ENCODE data around the gene KCNJ12.
"Not testable (repeated sequence)": the region's sequence is repeated elsewhere in the genome, so short reads cannot be mapped to it uniquely, and the experiment has no call there.

KCNJ12 gene

DNA sequence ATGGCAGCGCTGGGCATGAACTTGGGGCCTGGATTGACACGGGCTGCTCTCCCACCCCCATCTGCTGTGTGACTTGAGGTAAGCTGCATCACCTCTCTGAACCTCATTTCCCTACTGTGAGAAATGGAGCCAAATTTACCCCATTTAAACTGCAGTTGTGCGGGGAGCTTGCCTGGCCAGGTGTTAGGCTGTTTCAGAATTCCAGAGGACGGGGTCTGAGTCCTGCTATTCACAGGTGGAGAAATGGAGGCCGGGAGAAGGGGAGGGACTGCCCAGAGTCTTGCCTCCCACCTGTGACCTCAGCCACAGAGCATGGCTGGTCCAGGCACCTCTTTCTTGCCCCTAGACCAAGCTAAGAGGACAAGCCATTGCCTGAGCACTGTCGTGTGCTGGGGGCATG lies 12.8 kb downstream of the KCNJ12 start:
- no peak for TF ChIP-seq POLR2AphosphoS5 (IDR thresholded peaks at IDR 0.05; ENCODE audit: low read depth, low read length)
- TF ChIP-seq PAX5 (IDR thresholded peaks at IDR 0.05; ENCODE audit: insufficient read depth, low read length, severe bottlenecking): no peak
- TF ChIP-seq POLR2A (IDR thresholded peaks at IDR 0.05; ENCODE audit: low read depth, low read length): no peak
- TF ChIP-seq TAF1 (IDR thresholded peaks at IDR 0.05; ENCODE audit: low read depth, low read length): no peak
- TF ChIP-seq SPI1 (IDR thresholded peaks at IDR 0.05; ENCODE audit: low read depth, low read length): no peak
- TF ChIP-seq POU2F2 (IDR thresholded peaks at IDR 0.05; ENCODE audit: low read depth, low read length): no peak
- DNase-seq (ENCODE audit: insufficient read length, low spot score) (no peak), FAIRE-seq (no peak)

DNA sequence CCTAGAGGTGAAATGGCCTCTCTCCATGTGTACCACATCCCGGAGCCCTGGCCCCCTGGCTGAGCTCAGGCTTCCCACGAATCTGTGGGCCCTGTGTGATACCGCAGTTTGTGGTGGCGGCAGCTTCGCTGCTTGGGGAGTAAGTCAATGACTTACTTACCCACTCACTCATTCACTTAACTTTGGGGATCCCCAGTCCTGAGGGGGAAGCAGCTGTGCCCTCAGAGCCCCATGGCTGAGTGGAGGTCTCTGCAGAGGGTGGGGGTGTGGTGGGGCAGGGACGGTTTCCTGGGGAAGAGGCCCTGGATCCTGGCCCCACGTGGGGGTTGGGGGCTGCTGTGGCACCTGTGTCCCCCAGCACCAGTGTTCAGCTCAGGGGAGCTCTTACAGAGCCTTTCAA lies 13.2 kb downstream of the KCNJ12 start:
- FAIRE-seq (no peak), DNase-seq (ENCODE audit: insufficient read length, low spot score) (no peak)
- TF ChIP-seq TAF1 (IDR thresholded peaks at IDR 0.05; ENCODE audit: low read depth, low read length) (no peak), SPI1 (IDR thresholded peaks at IDR 0.05; ENCODE audit: low read depth, low read length) (no peak), POLR2A (IDR thresholded peaks at IDR 0.05; ENCODE audit: low read depth, low read length) (no peak), POLR2AphosphoS5 (IDR thresholded peaks at IDR 0.05; ENCODE audit: low read depth, low read length) (no peak), PAX5 (IDR thresholded peaks at IDR 0.05; ENCODE audit: insufficient read depth, low read length, severe bottlenecking) (no peak), POU2F2 (IDR thresholded peaks at IDR 0.05; ENCODE audit: low read depth, low read length) (no peak)

DNA sequence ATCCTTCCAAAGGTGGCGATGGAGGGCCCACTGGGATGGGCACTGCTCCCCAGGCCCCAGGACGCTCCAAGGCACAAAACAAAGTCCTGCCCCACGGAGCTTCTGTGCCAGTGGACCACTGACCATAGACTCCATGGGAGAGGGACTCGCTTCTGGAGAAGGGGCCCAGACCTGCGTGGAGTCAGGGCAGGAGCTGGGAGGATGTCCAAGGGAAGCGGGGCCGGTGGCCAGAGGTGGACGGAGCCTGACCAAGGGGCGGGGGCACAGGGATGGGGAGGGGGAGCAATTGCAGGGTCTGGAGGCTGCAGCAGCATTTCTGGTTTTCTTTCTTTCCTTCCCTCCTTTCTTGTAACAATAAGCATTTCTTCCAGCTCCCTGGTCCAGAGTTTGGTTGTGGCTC lies 14.1 kb downstream of the KCNJ12 start:
- TF ChIP-seq POLR2AphosphoS5 (IDR thresholded peaks at IDR 0.05; ENCODE audit: low read depth, low read length) (no peak), SPI1 (IDR thresholded peaks at IDR 0.05; ENCODE audit: low read depth, low read length) (no peak)
- DNase-seq (ENCODE audit: insufficient read length, low spot score) (no peak), FAIRE-seq (no peak)

DNA sequence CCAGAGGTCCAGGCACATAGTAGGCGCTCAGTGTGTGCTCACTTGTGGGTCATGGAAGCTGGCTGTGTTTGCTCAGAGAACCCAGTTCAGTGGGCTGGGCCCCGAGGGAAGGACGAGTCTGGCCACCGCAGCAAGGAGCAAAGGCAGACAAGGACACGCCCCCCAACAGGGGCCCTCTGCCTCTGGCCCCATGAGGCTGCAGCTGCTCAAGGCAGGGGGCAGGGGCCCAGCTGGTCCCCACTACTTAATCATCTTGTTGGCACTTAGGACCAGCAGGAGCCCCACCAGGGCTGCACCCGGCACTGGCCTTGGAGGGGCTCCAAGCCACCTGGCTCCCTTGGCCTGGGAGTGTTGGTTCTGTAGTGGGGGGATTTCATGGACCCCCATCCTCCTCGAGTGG lies 16.1 kb downstream of the KCNJ12 start:
- FAIRE-seq (no peak), DNase-seq (ENCODE audit: insufficient read length, low spot score) (no peak)
- TF ChIP-seq SPI1 (IDR thresholded peaks at IDR 0.05; ENCODE audit: low read depth, low read length): no peak
- TF ChIP-seq PAX5 (IDR thresholded peaks at IDR 0.05; ENCODE audit: insufficient read depth, low read length, severe bottlenecking): no peak
- no peak for TF ChIP-seq TAF1 (IDR thresholded peaks at IDR 0.05; ENCODE audit: low read depth, low read length)
- no peak for TF ChIP-seq POU2F2 (IDR thresholded peaks at IDR 0.05; ENCODE audit: low read depth, low read length)
- TF ChIP-seq POLR2A (IDR thresholded peaks at IDR 0.05; ENCODE audit: low read depth, low read length): no peak
- TF ChIP-seq POLR2AphosphoS5 (IDR thresholded peaks at IDR 0.05; ENCODE audit: low read depth, low read length): no peak

DNA sequence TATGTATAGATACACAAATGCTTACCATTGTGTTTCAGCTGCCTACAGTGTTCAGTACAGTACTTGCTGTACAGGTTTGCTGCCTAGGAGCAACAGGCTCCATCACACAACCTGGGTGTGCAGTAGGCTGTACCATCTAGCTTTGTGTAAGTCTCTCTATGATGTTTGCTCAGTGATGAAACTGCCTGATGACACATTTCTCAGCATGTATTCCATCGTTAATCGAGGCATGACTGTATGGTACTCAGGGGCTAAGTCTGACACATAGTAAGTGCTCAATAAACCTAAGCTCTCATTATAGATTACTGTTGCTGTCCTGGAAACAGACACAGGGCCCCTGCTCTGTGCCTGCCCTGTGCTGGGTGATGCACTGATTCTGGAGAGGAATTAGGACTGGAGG lies 18.1 kb downstream of the KCNJ12 start:
- DNase-seq (ENCODE audit: insufficient read length, low spot score) (no peak), FAIRE-seq (no peak)
- TF ChIP-seq PAX5 (IDR thresholded peaks at IDR 0.05; ENCODE audit: insufficient read depth, low read length, severe bottlenecking) (no peak), TAF1 (IDR thresholded peaks at IDR 0.05; ENCODE audit: low read depth, low read length) (no peak), POLR2A (IDR thresholded peaks at IDR 0.05; ENCODE audit: low read depth, low read length) (no peak), POU2F2 (IDR thresholded peaks at IDR 0.05; ENCODE audit: low read depth, low read length) (no peak), SPI1 (IDR thresholded peaks at IDR 0.05; ENCODE audit: low read depth, low read length) (no peak), POLR2AphosphoS5 (IDR thresholded peaks at IDR 0.05; ENCODE audit: low read depth, low read length) (no peak)

DNA sequence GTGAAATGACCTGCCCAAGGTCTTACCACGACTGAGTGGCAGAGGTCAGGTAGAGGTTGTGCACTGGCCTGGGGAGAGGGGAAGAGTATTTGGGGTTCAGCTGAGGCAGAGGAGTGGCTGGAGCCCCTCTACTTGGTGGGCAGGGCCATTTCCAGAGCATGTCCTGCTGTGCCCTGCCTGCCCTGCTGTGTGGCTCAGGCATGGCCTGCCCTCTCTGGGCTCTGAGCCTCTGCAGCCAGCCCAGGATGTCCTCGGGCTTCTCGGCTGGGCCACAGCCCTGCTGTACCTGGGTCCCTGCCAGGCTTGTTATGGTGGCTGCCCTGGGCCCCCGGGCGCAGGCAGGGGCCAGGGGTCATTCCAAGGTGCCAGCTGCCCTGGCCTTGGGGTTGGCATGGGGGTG lies 19.6 kb downstream of the KCNJ12 start:
- FAIRE-seq (no peak), DNase-seq (ENCODE audit: insufficient read length, low spot score) (no peak)
- no peak for TF ChIP-seq PAX5 (IDR thresholded peaks at IDR 0.05; ENCODE audit: insufficient read depth, low read length, severe bottlenecking)
- TF ChIP-seq POLR2A (IDR thresholded peaks at IDR 0.05; ENCODE audit: low read depth, low read length): no peak
- TF ChIP-seq SPI1 (IDR thresholded peaks at IDR 0.05; ENCODE audit: low read depth, low read length): no peak
- TF ChIP-seq POU2F2 (IDR thresholded peaks at IDR 0.05; ENCODE audit: low read depth, low read length): no peak
- TF ChIP-seq POLR2AphosphoS5 (IDR thresholded peaks at IDR 0.05; ENCODE audit: low read depth, low read length): no peak
- no peak for TF ChIP-seq TAF1 (IDR thresholded peaks at IDR 0.05; ENCODE audit: low read depth, low read length)

DNA sequence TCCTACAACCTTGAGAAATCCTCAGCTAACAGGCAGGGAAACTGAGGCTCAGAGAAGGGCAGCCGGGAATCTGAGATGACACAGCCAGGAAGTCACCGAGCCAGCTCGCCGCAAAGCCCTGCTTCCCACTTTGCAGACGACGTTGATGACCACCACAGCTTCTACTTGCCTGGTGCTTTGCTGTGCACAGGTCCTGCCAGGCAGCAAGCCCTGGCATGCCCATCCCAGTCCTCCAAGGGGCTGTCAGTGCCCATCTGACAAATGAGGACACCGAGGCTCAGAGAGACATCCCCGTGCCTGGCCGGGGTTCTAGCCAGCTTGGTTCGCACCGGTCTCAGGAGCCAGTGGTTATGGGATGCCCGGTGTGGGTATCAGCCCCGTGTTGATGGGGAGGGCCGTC lies 20.1 kb downstream of the KCNJ12 start:
- TF ChIP-seq PAX5 (IDR thresholded peaks at IDR 0.05; ENCODE audit: insufficient read depth, low read length, severe bottlenecking) (no peak), SPI1 (IDR thresholded peaks at IDR 0.05; ENCODE audit: low read depth, low read length) (no peak), POLR2A (IDR thresholded peaks at IDR 0.05; ENCODE audit: low read depth, low read length) (no peak)
- DNase-seq (ENCODE audit: insufficient read length, low spot score) (no peak), FAIRE-seq (no peak)

DNA sequence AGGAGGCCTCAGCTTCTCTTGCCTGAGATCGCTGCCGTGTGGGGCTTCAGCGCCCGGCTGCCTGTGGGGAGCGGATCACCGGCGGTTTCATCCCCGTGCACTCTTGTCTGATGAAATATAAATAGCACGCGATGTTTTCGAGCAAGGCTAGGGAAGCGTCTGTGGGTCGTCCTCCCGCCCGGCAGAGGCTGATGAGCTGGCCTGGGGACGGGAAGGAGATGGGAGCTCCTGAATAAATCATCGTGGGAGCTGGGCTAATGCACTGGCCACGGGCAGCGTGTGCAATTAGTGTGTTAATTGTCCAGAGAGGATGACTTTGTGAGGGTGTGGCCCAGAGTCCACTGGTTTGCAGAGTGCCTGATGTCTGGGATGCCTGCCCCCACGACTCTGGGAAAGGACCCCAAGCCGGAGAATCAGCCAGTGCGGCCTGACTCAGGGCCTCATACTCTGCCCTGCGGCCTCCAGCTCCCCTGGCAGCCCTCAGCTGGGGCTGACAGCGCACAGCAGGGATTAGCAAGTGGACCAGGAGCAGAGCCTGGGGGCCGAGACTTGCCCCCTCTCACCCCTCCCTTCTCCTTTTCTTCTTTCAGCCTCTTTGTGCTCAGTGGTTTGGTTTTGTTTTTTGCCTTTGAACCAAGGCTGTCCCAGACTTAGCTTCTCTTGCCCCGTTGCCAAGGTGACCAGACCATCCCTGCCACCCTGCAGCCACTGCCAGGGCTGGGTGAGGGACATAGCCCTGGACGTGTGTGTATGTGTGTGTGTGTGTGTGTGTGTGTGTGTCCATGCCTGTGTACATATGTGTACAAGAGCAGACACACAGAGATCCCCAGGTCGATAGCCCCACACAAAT lies 21.4 kb downstream of the KCNJ12 start:
- FAIRE-seq (no peak), DNase-seq (ENCODE audit: insufficient read length, low spot score) (no peak)
- TF ChIP-seq TAF1 (IDR thresholded peaks at IDR 0.05; ENCODE audit: low read depth, low read length): no peak
- TF ChIP-seq POLR2AphosphoS5 (IDR thresholded peaks at IDR 0.05; ENCODE audit: low read depth, low read length): no peak
- TF ChIP-seq SPI1 (IDR thresholded peaks at IDR 0.05; ENCODE audit: low read depth, low read length): no peak
- TF ChIP-seq POU2F2 (IDR thresholded peaks at IDR 0.05; ENCODE audit: low read depth, low read length): no peak
- TF ChIP-seq PAX5 (IDR thresholded peaks at IDR 0.05; ENCODE audit: insufficient read depth, low read length, severe bottlenecking): no peak
- no peak for TF ChIP-seq POLR2A (IDR thresholded peaks at IDR 0.05; ENCODE audit: low read depth, low read length)

DNA sequence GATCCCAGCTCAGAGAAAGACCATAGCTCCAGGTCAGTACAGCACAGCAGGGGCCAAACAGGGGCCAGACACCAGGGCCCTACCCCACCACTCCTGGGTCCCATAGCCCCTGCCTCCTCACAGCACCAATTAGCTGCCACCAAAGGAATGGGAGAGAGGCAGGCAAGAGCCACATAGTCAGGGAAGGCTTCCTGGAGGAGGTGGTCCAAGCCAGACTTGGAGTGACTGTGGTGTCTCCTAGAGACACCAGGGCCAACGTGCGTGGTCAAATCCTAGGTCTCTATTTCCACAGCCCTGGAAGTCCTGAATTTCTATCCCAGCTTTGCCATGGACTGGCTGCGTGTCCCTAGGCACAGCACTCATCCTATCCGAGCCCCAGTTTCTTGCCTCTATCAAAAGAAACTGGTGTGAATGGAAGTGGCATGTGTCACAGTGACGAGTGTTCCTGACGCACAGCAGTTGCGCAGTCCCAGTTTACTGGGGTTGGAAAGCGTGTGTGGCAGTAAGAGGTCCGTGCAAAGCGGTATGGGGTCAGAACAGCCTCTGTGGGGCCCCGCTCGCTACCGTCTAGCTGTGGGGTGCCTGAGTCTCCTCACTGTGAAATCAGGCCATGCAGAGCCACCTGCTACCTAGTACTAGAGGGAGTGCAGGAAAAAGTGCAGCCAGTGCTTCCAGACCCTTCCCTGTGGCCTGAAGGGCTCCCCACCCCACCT lies 23.5 kb downstream of the KCNJ12 start:
- TF ChIP-seq POLR2AphosphoS5 (IDR thresholded peaks at IDR 0.05; ENCODE audit: low read depth, low read length): no peak
- no peak for TF ChIP-seq TAF1 (IDR thresholded peaks at IDR 0.05; ENCODE audit: low read depth, low read length)
- TF ChIP-seq SPI1 (IDR thresholded peaks at IDR 0.05; ENCODE audit: low read depth, low read length): no peak
- no peak for TF ChIP-seq POU2F2 (IDR thresholded peaks at IDR 0.05; ENCODE audit: low read depth, low read length)
- TF ChIP-seq PAX5 (IDR thresholded peaks at IDR 0.05; ENCODE audit: insufficient read depth, low read length, severe bottlenecking): no peak
- no peak for TF ChIP-seq POLR2A (IDR thresholded peaks at IDR 0.05; ENCODE audit: low read depth, low read length)
- DNase-seq (ENCODE audit: insufficient read length, low spot score): no peak
- no peak for FAIRE-seq

DNA sequence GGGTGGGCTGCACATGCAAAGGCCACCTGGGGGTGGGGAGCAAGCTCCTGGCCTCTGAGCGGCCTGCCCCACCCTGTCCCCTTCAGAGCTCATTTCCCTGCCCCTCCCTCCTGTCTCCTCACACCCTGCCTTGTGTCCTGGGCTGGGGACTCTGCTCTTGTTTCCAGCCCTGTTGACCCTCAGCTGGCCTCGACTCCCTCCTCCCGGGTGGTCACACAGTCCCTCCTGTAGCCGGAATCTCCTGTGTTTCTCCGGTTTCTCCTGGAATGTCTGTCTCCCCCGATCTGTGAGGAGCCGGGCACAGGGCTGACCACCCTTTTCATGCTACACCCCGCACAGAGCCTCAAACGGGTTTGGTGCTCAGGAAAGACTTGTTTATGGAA lies 24.0 kb downstream of the KCNJ12 start:
- FAIRE-seq; DNase-seq (ENCODE audit: insufficient read length, low spot score): not testable (repeated sequence)
